HT-29 (cell line): ENCODE data around the gene XYLT2. TPM values are rescaled to one million over a fixed set of nuclear protein-coding genes. Genes with fewer than 3 reads are reported as not detected.
A peak's percentile ranks its signal among the peaks of the same experiment; 100 is the strongest.
"Not testable (repeated sequence)": the region's sequence is repeated elsewhere in the genome, so short reads cannot be mapped to it uniquely, and the experiment has no call there.

Experiments used
- DNase-seq: peaks from one replicate; pipeline ENCODE4 v3.0.0-alpha.2; 2015; ENCODE audit warnings: low spot score
- total RNA-seq: library from RNA; depleted of rRNA; stranded (reverse); fragments of >200 nt; shearing (Covaris generic); gene quantifications from 2 replicates; pipeline ENCODE4 v1.2.3, GENCODE V29; 2014; rRNA removed

Gene XYLT2
- 34.6 and 40.0 TPM in 2 replicates for total RNA-seq

DNA sequence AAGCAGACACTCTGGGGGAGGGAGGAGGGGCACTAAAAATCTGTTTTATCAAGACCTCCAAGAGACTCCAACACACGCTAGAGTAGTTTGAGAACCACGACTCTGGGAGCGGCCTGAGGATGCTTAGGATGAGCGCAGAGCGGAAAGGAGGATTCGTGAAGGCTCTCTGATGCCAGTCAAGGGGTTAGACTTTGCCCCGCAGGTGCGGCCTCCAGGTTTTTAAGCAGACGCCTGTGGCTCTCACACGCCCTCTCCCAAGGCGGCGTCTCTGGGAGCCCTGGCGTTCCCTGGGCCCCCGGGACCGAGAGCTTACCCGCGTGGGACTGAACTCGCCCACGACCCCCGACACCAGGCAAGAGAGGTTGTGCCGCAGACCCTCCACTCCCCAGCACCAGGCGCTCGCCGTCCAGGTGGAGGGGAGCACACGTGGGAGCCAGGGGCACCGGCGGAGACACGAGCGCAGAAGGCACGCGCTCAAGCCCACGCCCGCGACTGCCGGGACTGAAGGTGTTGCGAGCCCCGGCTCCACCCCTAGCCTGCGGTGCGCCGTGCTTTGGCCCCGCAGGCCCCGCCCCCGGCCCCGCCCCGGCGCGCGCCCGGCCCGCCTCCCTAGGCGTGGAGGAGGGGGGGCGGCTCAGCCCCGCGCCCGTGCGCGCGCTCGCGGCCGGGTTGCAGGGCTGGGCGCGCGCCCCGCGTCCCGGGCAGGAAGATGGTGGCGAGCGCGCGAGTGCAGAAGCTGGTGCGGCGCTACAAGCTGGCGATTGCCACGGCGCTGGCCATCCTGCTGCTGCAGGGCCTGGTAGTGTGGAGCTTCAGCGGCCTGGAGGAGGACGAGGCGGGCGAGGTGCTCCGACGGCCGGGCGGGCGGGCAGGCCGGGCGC is at the start of gene XYLT2:
XYLT2 (plus strand) TSS at position 695 of the 881 bp plus-strand sequence; CDS start at position 710, 15 bp downstream.
- peak; percentile 73 for DNase-seq

DNA sequence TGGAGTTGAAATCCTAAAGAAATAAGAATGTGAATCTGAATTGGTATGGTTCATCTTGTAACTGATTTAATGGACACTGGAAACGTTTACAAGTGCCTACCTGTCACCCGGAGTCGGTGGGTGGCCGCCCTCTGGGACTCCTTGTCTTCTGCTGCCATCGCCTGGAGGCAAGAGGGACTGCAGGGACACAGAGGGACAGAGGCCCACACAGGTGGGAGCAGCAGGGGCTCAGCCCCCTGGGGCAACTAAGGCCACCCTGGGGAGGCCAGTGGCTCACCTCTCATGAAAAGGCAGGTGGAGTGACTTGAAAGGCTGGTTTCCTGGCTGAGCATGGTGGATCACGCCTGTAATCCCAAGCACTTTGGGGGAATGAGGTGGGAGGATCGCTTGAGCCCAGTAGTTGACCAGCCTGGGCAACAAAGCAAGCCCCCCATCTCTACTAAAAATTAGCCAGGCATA is 48.5 kb upstream of the XYLT2 start:
- DNase-seq, result peak; percentile 80

DNA sequence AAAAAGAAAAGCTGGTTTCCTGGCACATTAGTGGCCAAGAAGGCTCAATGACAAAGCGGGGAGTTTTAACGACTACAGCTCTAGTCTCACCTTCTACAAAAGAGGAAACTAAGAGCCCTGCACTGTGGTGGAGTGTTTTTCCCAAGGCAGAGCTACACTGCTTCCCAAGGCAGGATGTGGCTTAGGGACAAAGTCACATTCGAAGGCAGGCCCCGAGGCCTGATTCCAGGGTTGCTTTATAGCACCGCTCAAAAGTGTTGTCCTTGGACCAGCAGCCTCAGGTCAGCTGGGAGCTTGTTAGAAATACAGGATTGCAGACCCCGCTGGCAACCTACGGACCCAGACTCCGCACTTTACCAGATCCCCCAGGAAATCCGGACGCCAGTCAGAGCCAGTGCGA is 47.9 kb upstream of the XYLT2 start:
- no peak for DNase-seq

DNA sequence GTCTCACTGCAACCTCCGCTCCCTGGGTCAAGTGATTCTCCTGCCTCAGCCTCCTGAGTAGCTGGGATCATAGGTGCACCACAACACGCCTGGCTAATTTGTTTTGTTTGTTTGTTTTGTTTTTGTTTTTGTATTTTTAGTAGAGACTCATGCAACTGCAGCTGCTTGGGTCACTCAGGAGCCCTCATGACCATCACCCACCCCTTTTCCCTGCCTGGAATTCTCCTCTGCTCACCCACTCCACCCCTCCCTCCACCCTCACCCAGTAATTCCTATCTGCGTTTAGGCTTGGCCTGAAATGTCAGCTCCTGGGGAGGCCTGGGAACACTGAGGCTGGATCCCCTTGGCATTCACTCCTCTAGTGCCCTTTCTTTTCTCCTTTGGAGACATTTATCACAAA is 46.1 kb upstream of the XYLT2 start:
- DNase-seq, result no peak

DNA sequence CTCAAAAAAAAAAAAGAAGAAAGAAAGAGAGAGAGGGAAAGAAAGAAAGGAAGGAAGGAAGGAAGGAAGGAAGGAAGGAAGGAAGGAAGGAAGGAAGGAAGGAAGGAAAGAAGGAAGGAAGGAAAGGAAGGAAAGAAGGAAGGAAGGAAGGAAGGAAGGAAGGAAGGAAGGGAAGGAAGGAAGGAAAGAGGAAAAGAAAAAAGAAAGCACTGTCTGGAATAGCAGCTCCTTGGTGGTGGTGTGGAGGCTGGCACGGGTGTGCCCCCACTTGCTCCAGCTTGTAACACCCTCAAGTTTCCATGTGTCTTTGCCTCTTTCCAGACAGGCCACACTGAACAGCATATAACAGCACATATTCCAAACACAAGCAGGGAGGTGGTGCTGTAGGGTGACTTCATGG is 45.1 kb upstream of the XYLT2 start:
- not testable (repeated sequence) for DNase-seq

DNA sequence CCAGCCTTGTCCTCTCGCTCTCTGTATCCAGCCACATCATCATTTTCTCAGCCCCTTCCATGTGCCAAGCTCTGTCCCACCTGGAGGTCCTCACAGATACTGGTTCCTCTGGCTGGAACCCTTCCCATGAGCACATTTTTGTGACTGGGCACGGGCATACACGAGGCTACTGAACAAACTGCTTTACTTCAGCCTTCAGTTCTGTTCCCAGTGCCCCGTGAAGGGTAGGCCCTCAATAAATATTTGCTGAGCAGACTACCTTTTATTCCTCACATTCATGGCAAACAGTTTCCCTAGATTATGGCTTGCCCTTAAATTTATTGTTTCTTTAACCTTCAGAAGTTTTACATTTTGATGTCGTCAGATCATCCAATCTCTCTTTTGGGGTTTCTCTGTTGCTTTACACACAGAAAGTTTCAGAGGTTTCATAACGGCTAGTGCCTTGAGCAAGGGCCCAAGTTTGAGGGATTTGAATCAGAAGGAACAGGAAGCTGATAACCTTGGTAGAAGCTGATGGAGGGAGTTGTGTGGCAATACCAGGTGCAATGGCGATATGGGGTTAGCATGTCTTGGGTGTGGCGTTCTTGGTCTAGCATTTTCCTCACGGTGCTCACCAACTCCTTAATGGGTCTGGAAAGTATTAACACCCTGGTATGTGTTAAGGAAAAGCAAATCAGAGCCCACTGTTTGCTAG is 43.9 kb upstream of the XYLT2 start:
- DNase-seq, result no peak

DNA sequence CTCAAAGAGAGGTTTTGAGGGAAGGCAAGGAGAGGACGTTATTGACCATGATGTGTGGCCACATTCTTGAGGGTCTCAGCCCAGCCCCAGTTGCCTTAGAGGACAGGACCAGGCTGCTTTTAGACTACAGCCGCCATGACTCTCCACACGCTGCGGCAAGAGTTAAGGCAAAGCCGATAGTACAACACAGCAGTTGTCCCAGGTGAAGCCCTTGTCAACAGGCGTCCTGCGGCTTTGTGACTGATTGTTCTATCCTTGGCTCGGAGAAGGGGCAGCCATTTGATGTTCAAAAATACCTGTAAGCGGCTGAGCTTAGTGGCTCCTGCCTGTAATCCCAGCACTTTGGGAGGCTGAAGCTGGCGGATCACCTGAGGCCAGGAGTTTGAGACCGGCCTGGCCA is 42.9 kb upstream of the XYLT2 start:
- no peak for DNase-seq

DNA sequence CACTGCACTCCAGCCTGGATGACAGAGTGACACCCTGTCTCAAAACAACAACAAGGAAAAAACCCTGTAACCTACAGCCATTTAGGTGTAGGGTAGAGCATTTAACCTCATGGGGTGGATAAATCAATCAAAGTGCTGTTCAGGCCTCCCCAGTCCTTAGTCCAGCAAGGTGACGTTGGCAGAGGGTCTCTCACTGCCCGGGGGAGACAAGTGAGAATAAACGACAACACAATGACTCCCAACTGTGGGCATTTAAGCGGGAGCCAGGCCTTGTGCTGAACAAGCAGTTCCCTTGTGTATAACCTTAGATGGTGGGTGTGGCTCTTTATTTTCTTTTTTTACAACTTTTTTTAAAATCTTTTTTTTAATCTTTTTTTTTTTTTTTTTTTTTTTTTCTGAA is 42.3 kb upstream of the XYLT2 start:
- DNase-seq, result no peak

DNA sequence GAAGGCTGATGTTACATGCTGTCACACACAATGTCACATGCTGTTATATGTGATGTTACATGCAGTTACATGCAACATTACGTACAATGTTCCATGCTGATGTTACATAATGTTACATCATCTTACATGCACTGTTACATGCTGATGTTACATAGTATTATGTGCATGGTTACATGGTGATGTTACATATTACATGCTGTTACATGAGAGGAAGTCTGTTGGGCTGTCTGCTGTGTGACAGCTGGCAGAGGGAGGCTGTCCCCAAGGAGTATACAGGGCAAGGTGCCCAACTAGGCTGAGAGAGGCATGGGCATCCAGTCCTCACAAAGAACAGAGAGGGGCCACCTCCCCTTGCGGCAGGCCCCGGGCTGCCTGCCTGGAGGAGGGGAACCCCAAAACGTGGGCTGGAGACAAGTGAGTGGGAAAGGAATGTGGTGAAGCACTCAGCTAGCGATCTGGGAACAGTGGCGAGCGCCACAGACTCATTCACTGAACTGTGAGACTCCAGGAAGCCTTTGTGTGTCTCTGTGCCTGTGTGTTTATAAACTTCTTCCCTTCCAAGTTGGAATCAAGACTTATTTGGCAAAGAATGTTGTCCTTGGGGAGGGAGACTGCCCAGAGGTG is 41.0 kb upstream of the XYLT2 start:
- no peak for DNase-seq

DNA sequence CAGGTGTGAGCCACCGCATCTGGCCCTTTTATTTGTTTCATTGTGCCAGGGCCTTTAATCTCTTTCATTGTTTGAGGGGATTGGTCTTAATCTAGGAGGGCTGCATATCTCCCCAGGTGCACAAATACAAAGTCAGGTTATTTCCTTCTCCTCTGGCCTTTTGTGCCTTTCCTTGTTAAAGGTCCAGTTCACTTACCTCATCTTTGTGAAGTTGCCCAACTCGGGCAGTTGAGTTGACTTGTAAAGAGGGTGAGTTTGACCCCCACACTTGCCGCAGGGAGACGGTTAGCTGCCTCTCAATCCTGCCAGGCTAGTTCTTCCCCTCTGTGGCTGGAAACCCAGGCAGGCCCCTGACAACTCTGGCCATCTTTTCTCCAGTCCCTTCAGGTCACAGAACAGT is 38.3 kb upstream of the XYLT2 start:
- no peak for DNase-seq

DNA sequence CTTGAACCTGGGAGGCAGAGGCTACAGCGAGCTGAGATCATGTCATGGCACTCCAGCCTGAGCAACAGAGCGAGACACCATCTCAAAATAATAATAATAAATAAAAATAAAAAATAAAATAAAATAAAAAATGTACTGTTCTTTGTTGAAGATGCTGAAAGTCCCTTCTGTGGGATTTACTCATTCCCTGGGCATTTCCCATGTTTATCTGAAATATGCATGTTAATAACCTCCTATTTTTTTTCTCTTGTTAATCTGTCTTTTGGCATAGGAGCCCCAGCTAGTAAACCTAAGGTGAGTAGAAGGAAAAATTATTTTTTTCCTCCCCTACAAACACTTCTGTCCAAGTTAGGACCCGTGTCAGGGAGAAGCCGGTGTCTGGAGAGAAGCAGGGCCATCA is 37.3 kb upstream of the XYLT2 start:
- DNase-seq, result no peak

DNA sequence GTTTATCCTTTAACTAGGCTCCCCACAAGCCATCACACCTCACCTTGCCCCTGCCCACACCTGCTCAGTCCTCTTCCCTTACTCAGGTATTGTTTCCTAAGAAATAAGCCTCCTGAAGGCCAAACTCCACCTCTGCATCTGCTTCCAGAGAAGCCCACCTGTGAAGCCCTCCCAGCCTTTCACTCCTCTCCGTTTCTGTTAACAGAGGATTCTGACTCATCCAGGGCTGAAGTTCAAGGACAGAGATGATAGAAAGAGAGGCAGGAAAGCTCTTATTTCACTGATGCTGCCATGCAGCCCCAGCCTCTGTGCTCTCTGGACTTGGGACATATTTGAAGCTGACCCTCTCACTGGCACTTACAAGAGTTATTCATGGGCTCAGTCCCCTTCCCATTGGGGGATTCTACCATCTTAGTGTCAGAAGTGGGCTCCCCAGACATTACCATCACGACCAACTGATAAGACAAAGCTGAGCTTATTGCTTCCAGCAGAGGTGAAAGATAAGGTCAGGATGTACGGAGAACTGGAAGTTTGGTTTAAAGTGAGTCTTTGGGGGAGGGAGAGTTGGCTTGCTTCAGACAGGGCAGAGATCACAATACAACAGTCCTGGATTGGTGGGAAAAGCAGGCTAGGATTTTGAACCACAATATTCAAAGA is 35.3 kb upstream of the XYLT2 start:
- no peak for DNase-seq

DNA sequence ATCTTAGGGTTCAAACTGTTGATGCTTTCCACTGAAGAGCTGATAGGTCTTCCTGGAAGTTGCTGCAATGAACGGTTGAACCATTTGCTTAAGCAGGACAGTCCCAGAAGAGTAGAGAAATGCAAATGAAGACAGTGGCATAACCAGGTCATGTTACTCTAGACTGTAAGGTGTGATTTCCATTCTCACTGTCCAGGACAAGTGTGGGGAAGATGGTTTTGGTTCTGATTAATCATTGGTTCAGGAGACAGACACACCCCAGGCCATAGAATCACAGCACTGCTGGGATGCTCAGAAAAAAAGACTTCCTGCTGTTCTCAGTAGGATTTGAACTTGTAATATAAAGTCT is 34.8 kb upstream of the XYLT2 start:
- no peak for DNase-seq

DNA sequence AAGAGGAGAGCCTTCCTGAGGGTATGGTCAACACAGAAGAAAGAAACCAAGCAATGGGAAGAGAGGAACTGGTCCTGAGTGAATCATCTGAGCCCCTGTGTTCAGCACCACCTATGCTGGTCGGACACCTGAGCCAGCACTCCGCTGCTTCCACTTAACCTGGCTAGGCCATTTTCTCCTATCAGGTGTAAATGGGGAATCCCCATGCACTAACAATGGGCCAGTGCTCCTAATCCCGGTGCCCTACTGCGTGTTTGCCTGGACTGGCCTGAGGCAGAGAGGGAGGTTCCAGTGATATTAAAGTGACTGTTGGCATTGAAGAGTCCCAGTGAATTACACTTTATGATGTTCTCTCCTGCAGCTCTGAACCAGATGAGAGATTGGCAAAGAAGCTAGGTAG is 34.4 kb upstream of the XYLT2 start:
- no peak for DNase-seq

DNA sequence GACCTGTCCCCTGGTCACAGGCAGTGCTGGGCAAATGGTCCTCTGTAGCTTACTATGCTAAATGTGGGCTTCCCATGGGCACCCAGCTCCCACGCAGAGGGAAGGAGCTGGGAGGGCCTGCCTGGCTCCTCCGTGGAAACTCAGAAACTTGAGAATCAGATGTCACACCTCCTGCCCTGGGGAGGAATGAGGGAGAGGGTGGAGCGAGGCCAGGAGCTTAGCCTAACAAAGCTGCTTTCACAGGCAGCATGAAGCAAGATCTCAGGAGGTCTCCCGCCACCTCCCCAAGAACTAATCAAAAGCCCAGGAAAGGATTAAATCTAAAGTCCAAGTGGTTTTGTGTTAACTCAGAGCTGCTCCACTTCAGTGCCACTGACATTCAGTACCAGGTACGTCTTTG is 33.6 kb upstream of the XYLT2 start:
- DNase-seq, result no peak

DNA sequence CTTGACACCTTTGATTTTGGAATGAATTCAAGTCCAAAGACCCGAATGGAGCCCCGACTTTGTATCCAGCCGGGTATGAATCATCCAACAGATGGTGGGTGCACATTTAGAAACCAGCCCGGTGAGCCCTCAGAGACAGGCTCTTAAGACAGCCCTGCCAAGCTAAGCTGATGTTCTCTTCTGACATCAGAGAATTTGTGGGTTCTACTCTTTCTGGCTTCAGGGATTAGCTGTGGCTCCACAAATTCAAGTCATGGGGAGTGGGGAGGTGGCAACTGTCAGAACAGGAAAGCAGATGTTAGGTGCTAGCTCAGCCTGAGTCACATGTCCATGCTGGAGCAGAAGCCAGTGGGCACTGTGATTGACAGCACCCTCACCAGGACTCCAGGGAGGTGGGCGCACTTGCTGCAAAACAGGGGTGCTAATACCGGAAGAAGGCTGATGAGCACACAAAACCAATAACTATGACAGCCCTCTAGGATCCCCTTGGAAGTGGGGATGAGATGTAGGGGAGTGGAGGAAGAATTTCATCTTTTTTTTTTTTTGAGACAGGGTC is 31.4 kb upstream of the XYLT2 start:
- DNase-seq, result no peak

DNA sequence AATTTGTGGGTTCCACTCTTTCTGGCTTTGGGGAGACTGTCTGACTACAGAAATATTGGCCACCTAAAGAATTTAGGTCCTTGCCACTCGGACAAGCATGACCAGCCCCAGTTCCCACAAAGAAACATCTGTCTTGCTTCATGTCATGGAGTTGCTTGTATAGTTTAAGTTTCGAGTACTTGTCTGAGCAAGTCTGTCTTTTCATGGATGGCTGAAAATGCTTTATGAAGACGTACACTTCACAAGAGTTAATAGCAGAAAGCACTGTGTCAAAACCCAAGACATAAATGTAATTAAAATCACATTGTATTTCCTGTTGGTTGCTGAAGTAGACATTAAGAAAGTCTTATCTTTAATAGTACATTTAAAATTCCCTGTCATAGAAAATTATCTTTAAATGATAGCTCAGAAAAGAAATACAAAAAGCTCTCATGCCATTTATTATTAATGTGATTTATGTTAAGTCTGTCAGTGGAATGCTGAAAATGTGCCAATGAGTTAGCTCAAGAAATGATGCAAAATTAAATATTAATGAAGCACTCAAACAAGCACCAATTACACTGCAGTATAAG is 29.8 kb upstream of the XYLT2 start:
- DNase-seq, result no peak

DNA sequence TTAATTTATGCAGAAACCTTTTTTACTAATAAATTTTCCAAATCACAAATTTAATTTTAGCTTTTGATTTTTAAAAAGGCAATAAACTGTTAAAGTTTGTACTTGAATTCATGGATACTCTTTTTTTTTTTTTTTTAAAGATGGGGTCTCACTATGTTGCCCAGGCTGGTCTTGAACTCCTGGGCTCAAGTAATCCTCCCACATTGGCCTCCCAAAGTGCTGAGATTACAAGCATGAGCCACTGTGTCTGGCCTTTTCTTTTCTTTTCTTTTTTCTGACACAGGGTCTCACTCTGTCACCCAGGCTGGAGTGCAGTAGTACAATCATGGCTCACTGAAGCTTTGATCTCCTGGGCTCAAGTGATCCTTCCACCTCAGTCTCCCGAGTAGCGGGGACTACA is 29.3 kb upstream of the XYLT2 start:
- not testable (repeated sequence) for DNase-seq

DNA sequence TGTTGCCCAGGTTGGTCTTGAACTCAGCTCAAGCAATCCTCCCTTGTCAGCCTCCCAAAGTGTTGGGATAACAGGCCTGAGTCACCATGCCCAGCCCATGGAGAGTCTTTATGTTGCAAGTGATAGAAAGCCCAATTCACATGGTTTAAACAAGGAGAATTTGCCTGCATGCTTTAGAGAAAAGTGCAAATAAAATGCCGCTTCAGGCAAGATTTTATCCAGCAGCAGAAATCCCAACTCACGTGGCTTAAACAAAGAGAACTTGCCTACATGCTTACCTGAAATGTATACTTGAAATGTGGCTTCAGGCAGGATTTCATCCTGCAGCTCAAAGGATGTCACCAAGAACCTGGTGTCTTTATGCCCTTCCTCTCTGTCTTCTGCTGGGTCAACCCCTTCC is 28.8 kb upstream of the XYLT2 start:
- no peak for DNase-seq

DNA sequence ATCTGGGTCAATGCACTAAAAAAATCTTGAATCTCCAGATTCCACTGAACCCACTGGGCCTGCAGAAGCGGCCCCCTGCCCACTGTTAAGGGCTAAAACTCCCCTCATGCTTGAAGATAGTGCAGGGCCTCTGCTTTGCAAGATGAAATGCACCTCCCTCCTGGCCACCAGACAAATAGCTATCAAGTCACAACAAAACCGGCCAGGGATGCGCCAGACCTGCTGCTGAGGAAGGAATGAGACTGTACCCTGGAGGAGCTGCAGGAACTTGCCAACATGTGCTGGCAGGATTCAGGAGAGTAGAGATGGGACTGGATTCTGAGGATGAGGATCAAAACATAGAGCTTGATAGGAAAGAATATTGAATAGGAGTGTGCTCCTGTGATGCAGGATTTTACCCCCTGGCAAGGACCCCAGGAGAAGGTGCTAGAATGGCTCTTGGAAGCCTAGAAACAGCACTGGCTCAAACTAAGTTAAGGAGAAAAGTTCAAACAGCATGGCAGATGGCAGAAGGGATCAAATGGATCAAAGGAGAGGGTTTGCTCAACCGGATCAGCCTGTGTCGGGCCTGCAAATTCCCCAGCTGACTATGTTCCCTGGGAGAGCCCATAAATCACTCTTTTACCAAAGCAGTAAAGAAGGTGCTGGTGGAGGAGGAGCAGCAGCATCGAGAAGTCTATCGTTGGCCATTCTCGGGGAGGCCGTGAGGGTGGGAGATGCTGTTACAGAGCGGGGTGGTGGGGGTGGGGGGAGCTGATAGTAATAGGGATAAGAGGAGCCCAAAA is 27.2 kb upstream of the XYLT2 start:
- DNase-seq, result no peak
